Sigmoid colon (tissue), 4 donors: Measurements from ENCODE around the gene OR2T4.

ENCODE experiments used
- CTCF ChIP-seq, 4 experiments: fragments of 450-650 bp in 3 of 4; fragments of 200-600 bp in 1 of 4; IDR thresholded peaks; one replicate each; pipeline ENCODE4 v1.5.1; 2016 to 2019; ENCODE audit warnings: antibody characterized with exemption in 4 of 4, mild to moderate bottlenecking in 3 of 4, moderate library complexity in 2 of 4
- EP300 ChIP-seq, 4 donors: sonication (generic); formaldehyde crosslinking; IDR thresholded peaks; one replicate each; pipeline ENCODE4 v1.6.1; 2017; ENCODE audit warnings: antibody characterized with exemption in 4 of 4

- TF ChIP-seq EP300 (IDR thresholded peaks at IDR 0.05) (no peak), CTCF (IDR thresholded peaks at IDR 0.05) (no peak)
Measured at GRCh38 chr1:248361121-248361715, at the start of gene OR2T4.
